NCI-H2227 treated with DMSO at 0.1 percent for 48 hours (cell line): ENCODE results near the gene JOSD1.

Source experiments
- DNase-seq: peaks from one replicate; lab custom pipeline; 2025; lab: John Stamatoyannopoulos, UW

JOSD1 gene

DNA sequence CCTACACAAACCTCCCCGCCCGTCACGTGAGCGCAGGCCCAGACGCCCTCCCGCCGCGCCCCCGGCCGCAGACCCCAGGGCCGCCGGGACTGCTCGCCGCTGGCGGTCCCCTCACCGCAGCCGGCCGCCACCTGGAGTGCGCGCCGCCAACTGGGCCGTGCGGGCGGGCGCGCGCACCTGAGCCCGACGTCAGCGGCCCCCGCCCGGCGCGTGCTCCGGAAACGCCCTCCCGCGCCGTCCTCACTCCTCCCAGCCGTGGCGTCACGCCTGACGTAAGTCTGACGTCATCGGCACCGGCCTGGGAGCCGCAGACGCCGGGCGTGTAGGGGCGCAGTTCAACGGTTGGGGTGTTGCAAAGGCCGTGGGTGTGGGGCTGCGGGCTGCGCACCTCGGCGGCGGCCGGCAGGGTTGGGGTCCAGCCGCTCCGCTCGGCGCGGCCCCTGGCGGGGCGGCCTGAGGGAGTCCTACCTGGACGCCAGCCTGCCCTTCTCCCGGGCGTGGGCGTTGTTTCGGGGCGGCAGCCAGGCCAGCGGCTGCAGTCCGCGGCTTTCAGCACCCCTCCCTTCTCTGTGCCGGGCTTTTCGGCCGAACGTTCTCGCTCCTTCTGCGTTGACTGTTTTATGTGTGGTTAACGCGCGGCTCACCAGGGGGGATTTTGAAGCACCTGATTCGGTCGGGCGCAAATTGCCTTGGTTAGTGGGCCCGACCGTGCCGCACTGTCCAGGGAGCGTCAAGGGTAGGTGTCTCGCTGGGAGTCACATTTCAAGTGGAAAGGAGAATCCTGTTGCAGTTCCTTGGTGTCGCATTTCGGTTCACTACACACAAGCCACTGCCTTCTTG is at the start of gene JOSD1:
TSS of gene JOSD1 (minus strand) at position 155 of the 840 bp plus-strand sequence. CDS start 956 bp downstream, outside the sequence.
- DNase-seq = peak; percentile 73

DNA sequence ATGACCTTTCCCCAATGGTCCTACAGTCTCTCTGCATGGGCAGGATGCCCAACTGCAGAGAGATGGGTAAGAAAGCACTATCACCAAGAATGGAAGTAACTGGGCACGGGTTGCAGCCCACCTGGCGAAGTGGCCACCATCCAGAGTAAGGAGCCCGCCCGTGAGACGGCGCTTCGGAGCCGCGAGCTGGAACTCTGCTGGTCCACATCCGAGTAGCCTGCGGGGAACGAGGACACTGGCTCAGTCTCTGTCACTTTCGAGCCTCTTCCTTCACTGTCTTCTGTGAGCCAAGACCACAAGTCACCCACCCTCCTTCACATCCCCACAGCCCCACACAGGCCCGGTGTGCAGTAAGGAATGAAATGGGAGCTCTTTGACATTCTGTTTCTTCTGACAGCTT is 49.4 kb upstream of the JOSD1 start:
- no peak for DNase-seq

DNA sequence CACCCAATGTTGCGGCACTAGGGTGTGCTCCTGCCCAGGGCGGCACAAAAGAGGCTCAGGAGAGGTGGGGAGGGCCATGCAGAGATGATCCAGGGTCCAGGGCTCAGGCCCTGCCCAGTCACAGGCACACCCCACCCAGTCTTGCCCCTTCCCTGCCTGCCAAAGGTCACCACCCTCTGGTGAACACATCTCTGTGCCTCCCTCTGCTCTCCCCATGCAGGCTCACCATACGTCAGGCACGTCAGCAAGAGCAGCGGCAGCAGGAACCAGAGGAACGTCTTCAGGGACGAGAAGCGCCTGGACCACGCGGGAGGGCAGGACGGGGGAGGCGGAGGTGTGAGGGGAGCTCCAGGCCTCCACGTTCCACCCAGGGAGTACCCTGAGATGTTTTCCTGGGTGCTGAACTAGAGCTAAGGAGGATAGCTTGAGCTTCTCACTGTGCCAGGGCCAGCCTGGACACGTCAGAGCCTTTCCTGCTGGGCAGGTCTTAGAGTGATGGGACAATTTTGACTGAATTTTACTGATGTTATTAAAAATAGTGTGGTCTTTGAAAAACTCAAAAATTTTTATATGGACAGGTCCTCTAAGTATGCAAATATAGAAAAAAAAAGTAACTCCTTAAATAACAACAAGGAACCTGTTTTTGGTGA is 47.9 kb upstream of the JOSD1 start:
- no peak for DNase-seq

DNA sequence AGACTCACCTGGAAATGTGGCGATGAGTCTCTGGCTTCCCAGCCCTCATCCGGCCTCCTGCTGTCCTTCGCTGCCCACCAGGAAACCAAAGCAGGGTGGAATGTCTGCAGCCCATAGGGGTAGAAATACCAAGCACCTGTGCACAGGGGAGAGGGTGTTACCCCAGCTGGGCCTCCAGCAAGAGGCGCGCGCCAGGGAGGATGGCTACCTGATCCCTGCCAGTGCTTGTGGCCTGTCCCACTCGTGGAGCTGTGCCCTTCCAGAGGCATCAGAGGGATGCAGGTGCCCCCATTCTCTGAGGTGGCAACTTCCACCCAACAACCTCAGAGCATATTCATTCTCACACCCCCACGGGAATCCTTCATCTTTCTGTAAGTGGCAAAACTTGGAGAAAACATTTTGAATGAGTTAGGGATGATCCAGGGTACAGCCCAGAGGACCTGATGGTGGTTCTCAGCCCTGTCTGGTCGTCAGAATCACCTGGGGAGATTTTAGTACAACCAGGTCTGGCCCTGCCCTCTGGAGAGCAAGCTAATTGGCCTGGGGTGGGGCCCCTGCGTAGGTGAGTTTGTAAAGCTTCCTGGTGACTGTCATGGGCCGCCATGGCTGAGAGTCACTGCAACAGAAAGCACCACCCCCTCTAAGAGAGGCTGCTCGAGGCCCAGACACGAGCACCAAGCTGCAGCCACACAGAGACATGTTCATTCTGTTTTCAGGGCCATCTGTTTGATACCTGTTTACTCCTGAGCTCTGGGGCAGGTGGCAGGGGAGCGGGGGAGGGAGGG is 45.1 kb upstream of the JOSD1 start:
- no peak for DNase-seq

DNA sequence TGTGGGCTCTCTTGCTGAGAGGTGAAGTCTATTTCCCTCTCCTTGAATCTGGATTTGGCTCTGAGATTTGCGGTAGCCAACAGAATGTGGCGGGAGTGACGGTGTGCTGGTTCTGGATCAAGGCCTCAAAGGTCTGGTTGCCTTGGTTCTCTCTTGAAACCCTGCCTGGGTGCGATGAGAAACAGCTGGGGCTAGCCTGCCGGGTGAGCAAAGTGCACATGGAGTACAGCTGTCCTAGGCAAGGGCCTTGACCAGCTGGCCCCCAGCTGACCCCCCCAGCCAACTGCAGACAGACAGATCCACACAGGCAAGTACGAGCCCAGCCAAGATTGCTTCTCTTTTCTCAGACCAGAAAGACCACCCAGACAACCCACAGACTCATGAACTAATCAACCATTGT is 44.2 kb upstream of the JOSD1 start:
- no peak for DNase-seq

- DNase-seq = no peak
Measured at GRCh38 chr22:38742176-38742942, 41.6 kb upstream of the JOSD1 start.

GRCh38 chr22:38741576-38741975 is 40.8 kb upstream of the JOSD1 start:
- no peak for DNase-seq

GRCh38 chr22:38741166-38741565 is 40.4 kb upstream of the JOSD1 start:
- no peak for DNase-seq

DNA sequence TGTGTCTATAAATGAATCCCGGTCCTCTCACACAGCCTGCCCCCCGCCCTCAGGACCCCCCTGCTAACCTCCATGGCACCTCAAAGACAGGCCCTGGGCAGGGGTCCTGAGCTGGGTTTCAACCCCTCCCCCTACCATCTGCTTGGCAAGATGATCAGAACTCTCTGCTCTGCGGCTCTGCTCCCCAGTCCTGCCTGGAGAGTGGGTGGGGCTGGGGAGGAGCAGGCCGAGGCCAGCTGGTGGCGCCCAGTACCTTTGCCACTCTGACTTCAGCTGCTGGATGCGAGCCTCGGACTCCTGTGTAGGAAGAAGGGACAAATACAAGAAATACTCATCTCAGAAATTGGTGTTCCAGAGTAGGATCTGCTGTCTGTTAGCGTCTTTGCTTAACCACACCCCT is 40.0 kb upstream of the JOSD1 start:
- DNase-seq = no peak

DNA sequence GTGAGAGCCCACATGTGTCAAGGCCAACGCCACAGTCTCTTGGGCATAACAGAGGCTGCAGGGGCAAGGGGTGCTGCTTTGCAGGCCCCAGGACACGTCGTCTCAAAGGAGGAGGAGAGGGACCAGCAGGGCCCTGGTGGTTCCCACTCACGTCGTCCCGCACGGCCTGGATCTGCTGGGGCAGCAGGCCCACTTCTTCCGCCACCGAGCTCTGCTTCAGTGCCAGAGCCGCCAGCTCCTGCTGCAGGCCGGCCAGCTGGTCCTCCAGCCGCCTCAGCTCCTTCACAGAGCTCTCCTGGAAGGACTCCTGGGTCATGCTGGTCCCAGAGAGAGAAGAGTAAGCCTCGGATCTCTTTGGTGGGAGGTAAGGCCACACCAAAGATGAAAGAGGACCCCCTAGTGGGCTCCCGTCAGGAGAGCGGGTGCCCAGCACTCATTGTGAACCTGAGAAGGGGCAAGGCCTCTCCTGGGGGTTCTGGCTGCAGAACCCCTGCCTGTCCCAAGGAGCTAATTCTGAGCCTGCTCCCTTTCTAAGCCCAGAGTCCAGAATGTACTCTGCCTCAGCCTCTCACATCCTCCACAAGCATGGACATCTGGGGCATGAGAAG is 39.5 kb upstream of the JOSD1 start:
- DNase-seq = no peak

DNA sequence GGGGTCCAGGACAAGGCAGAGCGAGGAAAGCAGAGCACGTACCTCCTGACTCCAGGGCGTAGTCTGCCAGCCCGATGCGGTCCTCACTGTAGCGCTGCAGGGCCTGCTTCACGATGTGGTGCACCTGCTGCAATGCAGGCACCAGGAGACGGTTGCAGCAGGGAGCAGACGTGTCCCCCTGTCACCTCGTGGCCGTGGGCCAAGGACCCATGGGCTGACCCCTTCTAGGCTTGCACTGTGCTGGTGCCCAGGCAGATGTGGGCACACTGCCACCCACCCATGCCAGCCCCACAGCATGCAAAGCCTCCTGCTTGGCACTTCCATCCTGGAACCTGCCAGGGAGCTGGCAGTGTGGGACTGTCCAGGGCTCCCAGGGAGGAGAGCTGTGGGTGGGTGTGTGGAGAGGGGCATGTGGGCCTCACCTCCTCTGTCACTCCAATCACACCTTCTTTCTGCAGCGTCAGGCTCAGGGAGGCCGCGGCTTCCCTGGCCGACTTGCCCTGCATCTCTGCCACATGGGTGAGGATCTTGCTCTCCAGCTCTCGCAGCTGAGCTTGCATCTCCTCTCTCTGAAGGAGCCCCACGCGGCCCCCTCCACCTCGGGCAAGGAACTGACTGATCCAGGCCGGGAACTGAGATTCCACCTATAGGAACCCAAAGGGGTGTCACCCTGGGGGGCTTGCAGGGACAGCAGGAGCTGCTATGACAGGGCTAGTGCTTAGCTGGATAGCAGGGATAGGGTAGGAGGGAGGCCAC is 38.7 kb upstream of the JOSD1 start:
- DNase-seq = no peak

DNA sequence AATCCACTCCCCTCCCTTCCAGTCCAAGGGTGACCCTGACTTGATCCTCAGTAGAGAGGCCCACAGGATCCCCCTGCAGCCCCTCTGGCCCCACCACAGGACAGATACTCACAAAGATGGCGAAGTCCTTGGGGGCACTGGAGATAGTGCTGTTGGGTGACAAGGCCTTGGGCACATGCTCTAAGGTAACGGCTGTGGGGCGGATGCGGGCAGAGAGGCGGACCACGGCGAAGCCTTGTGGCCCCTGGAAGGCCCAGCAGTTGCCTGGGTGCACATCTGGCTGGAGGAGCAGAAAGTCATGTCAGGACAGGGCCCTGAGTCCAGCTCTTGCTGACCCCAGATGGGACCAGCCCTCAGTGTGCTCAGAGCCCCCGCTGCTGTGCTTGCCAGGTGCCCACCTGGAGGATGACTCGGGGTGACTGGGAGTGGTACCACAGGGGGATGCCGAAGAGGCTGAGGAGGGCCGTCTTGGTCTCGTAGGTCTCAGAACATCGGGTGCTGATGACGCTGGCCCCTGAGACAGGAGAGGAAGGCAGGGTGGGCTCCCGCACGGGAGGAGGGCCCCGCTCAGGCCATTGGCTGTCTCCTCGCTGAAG is 37.8 kb upstream of the JOSD1 start:
- no peak for DNase-seq

DNA sequence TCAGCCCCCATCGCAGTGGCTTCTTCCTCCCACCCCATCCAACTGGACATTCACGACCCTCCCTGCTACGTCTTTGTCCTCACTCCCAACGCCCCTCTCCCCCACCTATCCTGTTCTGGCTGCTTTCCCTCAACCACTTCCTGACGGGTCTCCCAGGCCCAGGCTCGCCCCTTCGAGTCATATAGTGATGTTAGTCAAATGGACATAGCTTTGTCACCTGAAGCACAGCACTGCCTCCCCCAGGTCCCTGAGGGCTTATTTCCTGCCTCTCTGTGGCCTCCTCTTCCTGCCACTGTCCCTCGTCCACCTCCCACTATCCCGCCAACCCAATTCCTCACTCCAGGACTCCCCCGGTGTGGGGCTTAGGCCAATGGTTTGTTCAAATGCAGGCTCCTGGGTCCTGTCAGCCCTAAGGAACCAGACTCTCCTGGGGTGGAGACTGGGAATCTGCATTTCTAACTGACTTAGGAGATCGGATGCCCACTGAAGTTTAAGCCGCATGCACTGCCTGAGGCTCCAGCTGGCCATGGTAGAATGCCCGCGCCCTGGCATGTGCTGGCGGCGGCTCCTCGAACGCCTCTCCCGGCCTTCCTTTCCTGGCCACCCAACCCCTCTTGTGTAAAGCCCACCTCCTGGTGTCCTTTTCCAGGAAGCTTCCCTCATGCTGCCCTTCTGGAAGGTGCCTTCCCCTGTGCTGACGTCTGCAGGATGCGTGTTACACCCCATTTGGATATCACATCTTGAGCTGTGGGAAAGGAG is 36.7 kb upstream of the JOSD1 start:
- DNase-seq = no peak

GRCh38 chr22:38736257-38736570 is 35.5 kb upstream of the JOSD1 start:
- no peak for DNase-seq

DNA sequence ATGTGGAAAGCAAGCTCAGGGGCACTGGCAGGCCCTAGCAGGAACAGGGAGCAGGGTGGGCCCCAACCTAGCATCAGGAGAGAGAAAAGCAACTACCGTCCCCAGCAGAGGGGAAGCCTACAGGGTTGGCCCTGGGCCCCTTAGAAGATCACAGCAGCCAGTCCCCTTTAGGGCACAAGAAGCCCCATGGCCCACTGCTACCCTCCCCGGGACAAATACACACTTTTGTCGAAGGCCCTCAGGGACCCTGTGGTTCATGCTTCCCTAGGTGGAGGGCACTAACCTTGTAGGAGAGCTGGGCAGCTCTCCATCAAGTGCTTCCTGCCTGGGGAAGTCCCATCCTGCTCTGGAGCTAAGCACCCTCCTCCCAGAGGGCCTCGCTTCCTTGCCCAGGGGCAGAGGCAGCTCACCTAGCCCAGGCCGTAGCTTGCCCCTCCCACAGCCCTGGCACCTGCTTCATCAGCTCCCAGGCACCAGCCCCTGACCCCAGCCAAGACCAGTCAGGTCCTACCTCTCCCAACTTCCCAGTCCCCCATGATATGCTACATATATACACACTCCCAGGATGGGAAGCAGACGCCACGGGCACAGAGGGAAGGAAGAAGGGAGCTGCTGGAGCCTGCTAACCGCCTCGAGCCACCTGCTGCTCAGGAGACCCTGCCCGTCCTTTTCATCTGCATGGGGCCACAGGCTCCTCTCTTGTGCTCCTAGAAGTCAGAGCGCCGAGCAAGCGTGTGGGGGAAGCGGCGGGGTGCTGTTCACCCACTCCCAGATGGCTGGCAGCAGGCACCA is 34.9 kb upstream of the JOSD1 start:
- DNase-seq = no peak

DNA sequence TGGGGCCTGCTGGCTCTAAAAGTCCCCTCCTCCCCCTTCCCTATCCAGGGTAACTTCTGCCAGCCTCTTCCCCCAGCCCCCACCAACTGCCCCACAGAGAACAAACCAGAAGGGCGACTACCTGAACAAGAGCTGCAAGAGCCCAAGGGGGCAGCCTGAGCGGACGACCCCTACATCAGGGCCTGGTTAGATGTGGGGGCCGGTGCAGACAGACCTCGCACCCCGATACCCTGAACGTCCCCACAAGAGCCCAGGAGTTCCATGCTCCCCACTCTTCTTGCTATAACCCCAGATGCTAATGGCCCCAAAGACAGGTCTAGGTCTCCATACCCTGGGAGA is 34.4 kb upstream of the JOSD1 start:
- DNase-seq = no peak

GRCh38 chr22:38734421-38735100 is 33.8 kb upstream of the JOSD1 start:
- no peak for DNase-seq

DNA sequence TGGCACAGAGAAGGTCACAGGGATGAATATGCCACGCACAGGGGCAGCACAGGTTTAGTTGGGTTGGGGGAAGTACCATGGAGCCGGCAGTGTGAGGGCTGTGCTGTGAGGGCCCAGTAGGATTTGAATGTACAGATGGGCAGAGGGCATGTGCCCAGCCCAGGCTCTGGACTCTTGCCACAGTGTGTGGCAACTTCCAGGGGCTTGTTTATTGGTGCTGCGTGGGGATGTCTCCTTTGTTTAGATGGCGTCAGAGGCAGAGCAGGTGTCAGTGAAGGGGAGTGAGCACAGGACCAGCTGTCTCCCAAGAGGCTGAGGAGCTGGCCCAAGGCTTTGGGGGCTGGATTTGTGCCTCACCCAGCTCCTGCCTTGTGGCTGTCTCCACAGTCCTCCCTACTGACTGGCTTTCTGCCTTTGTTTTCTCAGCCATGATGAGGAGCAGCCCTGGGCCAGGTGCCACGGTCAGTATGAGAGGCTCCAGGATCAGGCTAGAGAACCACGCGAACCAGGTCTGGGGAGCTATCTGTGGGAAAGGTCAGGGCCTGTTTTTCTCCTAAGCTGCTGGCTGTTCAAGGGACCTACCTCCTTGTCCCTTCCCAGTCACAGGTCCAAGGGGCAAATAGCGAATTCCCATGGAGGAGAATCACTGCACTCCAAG is 33.1 kb upstream of the JOSD1 start:
- DNase-seq = no peak
